HG02623 (cell line): Measurements from ENCODE around the gene UBE3A.
"Not testable (repeated sequence)": the region's sequence is repeated elsewhere in the genome, so short reads cannot be mapped to it uniquely, and the experiment has no call there.

ENCODE experiments used
- ATAC-seq: cut with Tn5 transposase; IDR thresholded peaks from one replicate; pipeline ENCODE4 v1.9.1; 2021; ENCODE audit warnings: moderate library complexity; ENCODE audit not compliant: unreplicated experiment

Gene UBE3A

DNA sequence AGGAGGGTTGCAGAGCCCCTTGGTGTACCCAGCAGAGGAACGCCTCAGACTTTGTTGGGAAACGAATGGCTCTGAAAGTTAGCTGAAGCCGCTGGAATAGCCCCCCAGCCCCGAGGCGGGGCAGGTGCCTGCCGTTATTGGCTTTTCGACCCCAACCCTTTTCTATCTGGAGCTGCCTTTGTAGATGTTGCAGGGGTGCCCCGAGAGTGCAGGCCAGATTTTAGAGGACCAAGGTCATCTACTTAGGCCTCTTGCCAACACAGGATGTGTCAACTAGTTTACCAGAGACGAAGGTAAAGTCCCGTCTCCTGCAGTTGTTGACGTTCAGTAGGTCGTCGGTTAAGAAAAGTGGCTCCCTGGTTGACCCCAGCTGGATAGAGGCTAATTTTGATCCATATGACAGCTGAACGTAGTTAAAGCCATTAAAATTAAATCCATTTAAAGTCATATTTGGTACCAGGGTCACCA, 579 bp upstream of the UBE3A start:
- no peak for ATAC-seq

DNA sequence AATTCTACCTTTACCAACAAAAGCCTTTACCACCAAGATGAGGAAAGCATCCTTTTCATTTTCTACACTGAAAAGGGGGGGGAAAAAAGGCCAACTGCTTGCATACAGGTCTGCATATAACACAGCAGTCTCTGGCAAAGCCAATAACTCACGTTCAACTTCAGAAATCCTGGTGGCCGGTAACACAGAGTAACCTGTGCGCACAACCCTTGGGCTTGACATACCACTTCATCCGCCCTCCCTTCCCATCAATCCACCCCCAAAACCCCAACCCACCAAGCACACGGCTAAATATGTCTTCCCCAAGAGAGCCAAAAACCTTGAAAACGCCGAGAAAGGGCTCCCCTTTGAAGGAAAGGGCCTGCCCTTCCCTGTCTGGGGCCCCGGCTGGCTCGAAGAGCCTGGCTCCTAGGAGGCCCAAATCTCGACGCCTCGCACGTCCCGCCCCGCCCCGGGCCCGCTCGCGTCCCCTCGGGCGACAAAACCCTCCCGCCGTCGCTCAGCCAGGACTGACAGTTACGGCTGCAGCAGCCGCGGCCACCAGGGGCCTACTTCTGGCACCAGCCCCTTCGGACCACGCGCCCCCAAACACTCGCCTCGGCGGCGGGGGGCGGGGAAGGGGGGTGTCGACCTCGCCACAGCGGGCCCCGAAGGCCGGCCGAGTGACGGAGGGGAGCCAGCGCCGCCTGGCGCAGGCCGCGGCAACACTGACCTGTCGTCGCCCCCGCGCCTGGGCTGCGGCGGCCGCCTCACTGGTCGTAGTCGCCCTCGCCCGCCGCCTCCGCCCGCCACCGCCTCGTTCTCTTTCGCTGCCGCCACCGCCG, 835 bp downstream of the UBE3A start:
- ATAC-seq: peak; percentile 41

DNA sequence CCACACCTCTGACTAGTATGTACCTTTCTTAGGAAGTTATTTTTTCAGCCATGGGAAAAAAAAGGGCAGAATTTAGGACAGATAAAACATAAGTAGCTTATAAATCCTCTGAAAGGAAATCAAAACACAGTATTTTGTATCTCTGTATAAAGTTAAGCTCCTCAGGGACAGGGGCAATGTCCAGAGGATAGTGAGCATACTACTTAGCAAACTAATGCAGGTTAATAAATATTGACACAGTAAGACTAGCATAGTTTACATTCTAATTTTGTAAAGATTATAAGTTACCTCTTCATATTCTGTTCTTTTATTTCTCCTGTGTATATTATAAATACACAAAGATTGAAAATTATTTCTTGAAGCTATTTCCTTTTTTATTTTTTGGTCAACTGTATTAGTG, 2.1 kb downstream of the UBE3A start:
- no peak for ATAC-seq

DNA sequence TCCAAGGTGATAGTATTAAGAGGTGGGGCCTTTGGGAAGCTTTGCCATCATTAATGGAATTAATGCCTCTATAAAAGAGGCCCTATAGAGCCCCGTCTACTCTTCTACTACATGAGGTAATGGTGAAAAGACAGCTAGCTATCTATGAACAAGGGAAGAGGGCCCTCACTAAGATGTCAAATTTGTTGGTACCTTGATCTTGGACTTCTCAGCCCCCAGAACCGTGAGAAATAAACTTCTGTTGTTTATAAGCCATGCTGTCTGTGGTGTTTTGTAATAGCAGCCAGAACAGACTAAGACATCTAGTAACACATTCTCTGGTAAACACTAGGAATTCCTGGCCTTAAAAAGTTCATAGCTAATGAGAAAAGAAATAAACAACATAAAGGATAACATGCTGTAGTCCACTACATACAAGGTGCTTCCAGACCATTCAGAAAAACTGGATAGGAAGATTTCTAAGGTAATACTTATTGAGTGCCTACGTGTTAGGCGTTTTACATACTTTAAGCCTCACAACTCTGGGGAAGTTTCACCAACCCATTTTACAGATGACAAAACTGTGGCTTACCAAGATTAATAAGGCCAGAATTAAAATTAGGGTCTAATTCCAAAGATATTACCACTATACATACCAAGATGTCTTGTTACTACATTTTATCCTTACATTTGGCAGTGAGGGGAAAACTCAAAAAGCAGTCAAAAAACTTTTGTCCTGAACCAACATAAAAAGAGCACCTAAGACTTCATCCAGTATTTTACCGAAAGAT, 3.2 kb downstream of the UBE3A start:
- ATAC-seq: no peak

DNA sequence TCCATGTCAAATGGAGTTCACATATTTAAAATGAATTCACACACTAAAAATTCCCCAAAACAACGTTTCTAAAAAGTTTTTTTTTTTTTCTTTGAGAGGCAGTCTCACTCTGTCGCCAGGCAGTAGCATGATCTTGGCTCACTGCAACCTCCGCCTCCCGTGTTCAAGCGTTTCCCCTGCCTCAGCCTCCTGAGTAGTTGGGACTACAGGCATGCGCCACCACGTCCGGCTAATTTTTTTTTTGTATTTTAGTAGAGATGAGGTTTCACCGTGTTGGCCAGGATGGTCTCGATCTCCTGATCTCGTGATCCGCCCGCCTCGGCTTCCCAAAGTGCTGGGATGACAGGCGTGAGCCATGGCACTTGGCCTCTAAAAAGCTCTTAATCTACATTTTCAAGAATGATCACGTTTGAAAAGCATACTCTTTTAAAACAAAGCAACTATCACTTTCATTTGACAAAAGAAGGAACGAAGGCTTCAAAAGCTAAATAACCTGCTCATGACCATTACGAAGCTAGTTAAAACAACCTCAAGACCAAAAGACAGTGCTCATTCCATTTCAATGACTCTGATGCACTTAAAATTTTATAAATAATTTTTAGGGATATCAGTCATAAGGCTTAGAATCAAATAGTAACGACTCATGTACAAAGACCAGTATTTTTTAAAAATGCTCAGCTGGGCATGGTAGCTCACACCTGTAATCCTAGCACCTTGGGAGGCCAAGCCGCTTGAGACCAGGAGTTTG, 5.5 kb downstream of the UBE3A start:
- no peak for ATAC-seq

DNA sequence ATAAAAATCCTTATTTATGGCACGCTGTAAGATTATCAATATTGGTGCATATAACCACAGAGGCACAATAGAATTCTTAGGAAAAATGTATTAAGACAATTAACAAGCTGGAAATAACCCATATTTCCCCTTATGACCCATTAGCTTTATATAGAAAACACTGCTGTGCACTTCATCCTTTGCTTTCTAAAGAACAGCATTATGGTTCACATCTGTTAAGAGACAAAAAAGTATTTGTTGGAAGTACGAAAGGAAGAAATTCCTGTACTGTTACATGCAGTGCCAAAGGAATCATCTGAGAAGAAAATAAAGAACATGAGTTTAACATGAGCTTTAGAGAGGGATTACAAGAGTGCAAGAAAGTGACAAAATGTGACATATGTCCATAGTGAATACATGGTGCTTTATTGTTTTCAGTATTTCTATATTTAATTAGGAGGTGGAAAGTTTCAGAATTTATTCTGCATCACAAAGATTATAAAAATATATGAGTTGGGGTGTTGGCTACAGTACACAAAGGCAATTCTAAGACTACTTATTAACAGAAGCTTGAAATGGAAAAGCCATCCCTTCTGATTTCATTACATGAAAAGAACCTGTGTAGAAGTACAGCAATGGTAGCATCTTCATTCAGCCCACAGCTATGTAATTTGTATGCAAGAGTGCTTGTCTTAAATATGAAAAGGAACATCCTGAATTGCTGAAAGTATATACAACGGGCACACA, 6.8 kb downstream of the UBE3A start:
- no peak for ATAC-seq

DNA sequence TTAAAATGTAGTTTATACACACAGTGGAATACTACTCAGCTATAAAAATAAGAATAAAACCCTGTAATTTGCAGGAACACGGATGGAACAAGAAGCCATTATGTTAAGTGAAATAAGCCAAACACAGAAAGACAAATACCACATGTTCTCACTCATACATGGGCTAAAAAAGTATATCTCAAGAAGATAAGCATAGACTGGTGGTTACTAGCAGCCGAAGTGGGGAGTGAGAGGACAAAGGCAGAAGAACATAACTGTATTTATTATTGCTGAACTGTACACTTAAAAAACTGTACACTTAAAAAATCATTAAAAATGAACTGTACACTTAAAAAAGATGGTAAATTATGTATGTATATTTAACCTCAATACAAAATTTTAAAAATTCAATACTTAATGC, 11.0 kb downstream of the UBE3A start:
- ATAC-seq: no peak

DNA sequence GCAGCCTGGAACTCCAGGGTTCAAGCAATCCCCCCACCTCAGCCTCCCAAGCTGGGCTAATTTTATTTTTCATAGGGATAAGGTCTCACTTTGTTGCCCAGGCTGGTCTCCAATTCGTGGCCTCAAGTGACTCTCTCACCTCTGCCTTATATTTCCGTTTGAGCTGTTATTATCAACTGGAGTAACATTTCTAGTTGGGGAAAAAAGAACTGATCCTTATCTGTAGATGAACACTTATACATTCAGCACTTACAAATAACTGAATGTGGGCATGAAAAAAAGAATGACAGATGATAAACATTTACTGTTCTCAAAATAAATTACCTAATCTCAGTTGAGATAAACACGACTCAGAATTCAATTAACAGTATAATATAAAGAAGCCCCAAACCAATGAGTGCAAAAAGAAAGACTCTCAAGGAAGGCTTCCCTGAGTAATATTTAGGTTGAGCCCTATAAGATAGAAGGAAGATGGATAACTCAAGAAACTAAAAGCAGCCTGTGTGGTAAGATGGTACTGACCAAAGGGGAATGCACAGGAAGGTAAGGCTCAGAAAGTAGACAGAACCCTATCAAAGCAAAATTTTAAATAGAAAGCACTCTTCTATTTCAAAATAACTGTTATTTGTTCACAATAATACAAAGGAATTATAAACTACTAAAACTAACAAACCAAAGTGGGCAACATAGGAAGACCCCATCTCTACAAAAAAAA, 11.8 kb downstream of the UBE3A start:
- no peak for ATAC-seq

DNA sequence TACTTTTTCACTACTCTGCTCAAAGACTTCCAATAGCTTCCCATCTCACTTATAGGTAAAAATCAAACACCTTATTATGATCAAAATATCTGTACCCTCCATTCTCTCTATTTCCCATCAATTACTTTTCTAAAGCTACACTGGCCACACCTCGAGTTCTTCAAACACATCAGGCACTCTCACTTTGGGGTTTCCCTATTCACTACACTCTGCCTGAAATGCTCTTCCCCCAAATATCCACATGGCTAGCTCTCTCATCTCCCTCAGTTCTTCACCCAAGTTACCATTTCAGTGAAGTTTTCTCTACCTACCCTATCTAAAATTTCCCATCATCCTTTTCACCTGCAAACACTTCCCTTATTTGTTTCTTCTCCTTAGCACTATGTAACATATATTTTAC, 14.8 kb downstream of the UBE3A start:
- no peak for ATAC-seq

DNA sequence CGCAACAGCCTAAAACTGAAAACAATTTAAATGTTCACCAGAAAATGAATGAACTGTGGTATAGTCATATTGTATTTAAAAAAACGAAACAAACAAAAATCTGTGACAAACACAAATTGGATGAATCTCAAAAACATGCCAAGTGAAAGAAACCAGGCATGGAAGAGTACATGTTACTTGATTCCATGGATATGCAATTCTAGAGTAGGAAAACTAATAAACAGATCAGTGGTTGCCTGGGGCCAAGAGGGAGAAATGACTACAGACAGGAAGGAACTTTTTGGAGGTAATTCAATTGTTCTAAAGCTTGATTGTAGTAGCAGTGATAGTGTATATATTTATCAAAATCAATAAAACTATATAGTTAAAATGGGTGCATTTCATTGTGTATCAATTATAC, 16.8 kb downstream of the UBE3A start:
- ATAC-seq: no peak

DNA sequence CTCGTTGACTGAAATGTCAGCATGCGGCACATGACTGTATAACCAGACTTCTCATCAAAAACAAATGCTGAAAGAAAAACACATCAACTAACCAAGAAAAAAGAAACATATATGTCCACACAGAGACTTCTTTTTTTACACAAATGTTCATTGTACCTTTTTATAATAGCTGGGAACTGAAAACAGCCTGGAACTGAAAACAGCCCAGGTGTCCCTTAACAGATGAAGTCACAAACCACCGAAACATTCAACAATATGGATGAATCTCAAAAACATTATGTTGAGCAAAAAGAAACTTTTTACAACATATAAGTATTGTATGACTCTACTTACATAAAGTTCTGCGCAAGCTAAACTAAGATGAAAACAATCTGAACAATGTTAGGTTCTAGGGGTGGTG, 20.6 kb downstream of the UBE3A start:
- no peak for ATAC-seq

DNA sequence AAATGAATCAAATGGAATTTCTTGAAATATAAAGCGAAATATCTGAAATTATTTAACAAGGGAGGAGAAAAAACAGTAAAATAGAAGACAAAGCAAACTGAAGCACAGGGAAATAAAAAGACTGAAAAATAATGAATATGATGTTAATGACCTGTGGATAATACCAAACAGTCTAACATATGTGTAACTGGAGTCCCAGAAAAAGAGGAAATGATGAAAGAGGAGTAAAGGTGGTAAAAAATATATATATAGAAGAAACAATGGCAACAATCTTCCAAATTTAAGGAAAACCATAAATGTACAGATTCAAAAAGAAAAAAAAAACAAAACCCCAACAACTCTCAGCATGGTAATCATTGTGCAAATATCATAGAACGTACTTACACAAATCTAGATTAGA, 21.2 kb downstream of the UBE3A start:
- ATAC-seq: no peak

DNA sequence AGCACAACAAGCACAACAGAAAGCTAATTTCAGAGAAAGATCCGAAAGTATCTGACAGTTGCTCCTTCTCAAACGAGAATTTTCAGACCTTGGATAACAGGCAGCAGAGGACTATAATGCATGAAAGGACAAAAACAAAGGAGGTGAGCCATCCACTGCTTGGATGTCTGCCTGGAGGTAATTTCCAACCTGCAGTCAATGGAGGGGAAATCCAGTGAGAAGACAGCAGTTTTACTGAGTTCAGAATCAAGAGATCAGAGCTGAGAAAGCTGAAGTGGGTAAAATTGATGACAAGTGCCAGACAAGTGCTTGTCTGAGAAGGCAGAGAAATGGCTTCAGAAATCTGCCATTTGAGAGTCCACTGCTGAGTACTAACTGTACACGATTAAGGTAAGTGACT, 22.1 kb downstream of the UBE3A start:
- no peak for ATAC-seq

DNA sequence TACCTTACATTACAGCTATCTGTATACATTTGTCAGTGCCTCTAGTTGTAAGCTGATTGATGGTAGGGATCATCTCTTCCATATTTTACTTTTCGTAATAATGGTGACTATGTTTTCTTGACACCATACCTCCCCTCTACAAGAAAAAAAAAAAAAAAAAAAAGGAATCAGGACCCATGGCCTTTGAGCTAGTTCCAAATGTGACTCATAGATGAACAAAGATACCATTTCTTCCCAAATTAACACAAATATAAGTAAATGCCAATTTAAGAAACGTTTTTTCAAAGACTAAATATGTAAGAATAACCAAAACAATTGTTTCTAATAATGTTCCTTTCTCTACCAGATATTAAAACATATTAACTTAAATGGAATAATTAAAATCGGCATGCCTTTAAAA, 23.1 kb downstream of the UBE3A start:
- no peak for ATAC-seq

DNA sequence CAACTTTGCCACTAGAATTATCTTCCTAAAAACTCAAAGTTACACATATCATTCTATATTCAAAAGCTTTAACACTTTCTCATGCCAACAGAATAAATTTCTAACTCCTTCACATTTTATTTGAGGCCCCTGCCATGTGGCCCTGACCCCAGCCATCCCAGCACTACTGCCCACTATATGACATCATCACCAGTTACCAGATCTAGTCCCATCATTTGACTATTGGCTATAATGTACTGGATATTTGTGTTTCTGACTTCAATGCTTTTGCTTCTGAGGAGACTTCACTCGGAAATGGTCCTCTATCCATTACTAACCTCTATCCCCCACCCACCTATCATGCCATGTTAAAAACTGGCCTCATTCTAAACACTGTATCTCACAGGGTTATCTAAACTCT, 23.6 kb downstream of the UBE3A start:
- ATAC-seq: no peak

DNA sequence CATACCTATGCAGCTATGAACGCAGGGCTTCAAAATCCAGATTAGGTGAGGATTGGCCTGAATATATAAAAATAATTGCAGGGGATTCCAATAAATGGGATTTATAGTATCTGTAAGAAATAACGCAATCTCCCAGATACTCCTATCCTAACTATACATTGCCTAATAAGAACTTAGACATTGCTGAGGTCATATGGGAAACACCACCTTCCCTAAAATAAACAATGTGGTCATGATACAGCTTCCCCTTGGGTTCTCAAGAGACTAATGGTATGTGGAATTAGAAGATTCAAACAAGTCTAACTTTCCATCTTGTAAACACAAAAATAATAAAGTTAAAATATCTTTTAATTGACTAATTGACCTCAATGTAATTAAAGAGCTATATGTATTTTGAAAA, 28.2 kb downstream of the UBE3A start:
- no peak for ATAC-seq

DNA sequence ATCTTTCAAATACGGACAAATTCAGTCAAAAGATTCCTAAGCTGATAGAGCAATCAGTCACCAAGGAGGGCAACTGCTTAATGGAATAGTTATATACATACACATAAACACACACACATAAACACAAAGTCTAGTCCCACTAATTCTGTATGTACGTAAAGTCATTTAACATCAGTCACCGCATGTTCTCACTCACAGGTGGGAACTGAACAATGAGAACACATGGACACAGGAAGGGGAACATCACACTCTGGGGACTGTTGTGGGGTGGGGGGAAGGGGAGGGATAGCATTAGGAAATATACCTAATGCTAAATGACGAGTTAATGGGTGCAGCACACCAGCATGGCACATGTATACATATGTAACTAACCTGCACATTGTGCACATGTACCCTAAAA, 29.1 kb downstream of the UBE3A start:
- ATAC-seq: not testable (repeated sequence)

DNA sequence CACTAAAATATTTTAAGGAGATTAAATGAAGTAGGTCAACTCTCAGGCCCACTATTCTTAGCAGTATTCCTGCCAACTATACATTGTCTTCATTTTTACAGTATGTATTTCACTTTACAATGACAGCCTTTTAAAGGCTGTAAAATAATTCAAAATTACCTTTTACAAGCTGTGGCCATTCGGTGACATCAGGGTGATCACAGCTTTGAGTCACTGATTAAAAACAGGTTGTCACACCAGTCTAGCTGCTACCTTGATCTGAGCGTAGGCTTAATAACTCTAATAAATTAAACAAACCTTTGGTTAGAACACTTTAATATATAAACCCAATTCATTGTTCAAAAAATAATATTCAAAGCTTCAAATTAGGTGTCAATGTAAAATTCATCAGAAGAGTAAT, 29.9 kb downstream of the UBE3A start:
- no peak for ATAC-seq

DNA sequence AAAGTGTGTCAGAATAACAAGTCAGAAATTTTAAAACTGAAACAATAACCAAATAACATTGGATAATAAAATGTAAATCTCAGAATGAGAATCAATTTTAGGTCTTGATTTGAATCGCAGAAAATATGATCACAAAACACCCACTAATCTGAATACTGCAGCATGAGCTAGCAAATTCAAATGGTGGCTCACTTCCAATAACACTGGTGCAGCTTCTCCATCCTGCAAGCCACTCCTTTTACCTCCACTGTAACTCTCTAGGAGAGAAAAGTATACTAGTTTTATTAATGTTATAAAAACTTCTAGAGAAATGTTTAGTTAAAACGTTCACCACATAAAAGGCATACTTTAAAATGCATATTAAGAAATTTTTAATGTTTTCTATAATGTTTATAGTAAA, 30.4 kb downstream of the UBE3A start:
- ATAC-seq: no peak

DNA sequence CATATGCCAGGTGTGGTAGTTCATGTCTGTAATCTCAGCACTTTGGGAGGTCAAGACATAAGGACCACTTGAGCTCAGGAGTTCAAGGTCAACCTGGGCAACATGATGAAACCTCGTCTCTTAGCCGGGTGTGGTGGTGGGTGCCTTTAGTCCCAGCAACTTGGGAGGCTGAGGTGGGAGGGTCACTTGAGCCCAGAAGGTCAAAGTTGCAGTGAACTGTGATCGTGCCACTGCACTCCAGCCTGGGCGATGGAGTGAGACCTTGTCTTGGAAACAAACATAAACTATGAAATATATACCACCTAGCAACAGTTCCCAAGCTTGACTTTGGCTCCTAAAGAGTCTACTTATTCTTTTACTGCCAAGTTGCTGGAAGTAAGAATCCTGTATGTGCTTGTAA, 30.9 kb downstream of the UBE3A start:
- no peak for ATAC-seq
